Measurements from ENCODE around the gene C2CD4C. TPM values are rescaled to one million over a fixed set of nuclear protein-coding genes. Genes with fewer than 3 reads are reported as not detected.

C2CD4C gene
- total and polyA plus RNA-seq, 2 donors (not counting 3 experiments of a cell fraction or from before 2014, with no cell fraction given), result 0.25 to 0.38 TPM

GRCh38 chr19:438416-438958, 29.5 kb upstream of the C2CD4C start:
- H3K9me3 ChIP-seq (replicated peaks; ENCODE audit: control insufficient read depth, insufficient read depth, low read length), result no peaks in the 10 kb centered on the region
- ChIA-PET POLR2A (no interaction called here), CTCF (no interaction called here)
- no peaks in the 10 kb centered on the region for H3K27me3 ChIP-seq (ENCODE audit: control insufficient read depth in 2 of 2, insufficient read depth in 2 of 2, low read length in 2 of 2)
- H3K9ac ChIP-seq (replicated peaks; ENCODE audit: extremely low read depth, insufficient read depth, low read length), result no peak overlapping the region
- H3K4me2 ChIP-seq (ENCODE audit: insufficient read depth, low read length), result no peak overlapping the region
- H4K20me1 ChIP-seq (replicated peaks; ENCODE audit: control insufficient read depth, extremely low read depth, insufficient read depth, low read length), result no peaks in the 10 kb centered on the region
- no peaks in the 10 kb centered on the region for H3K4me1 ChIP-seq (ENCODE audit: control insufficient read depth, extremely low read depth, insufficient read depth, low read length)
- no peak for TF ChIP-seq JUN (IDR thresholded peaks at IDR 0.05; ENCODE audit: borderline replicate concordance, insufficient read depth, insufficient read length, low read depth)
- no peak for TF ChIP-seq POLR2AphosphoS5 (IDR thresholded peaks at IDR 0.05; ENCODE audit: insufficient read depth, low read depth, low read length)
- FAIRE-seq (no peak), DNase-seq (ENCODE audit: low read depth, low spot score) (no peak)
- dilution Hi-C loops (cut with MboI; ENCODE audit: extremely low pct_ligation_motif_present, low sequenced_read_pairs), result no loop called here
- no peaks in the 10 kb centered on the region for H3K9me1 ChIP-seq (replicated peaks; ENCODE audit: control insufficient read depth, extremely low read depth, insufficient read depth, low read length)
- no peak overlapping the region for H3K4me3 ChIP-seq (replicated peaks in 1 of 3; ENCODE audit: insufficient read depth in 1 of 3, low read depth in 1 of 3, low read length in 3 of 3)
- H2AFZ ChIP-seq (ENCODE audit: low read depth, low read length), result no peak overlapping the region
- intact Hi-C loops (cut with micrococcal nuclease), result no loop called here
- no TSS peak for BruUV-seq (replicated peaks)
- H3K79me2 ChIP-seq (ENCODE audit: control insufficient read depth, insufficient read depth, low read length), result no peaks in the 10 kb centered on the region
- no peak overlapping the region for H3K27ac ChIP-seq (ENCODE audit: insufficient read depth, low read depth, low read length)
- H3K36me3 ChIP-seq (ENCODE audit: control insufficient read depth in 2 of 2, extremely low read depth in 1 of 2, insufficient read depth in 2 of 2, low read length in 2 of 2), result no peaks in the 10 kb centered on the region

GRCh38 chr19:437041-437440, 28.1 kb upstream of the C2CD4C start:
- Histone ChIP-seq H3K27ac (ENCODE audit: insufficient read depth, low read depth, low read length) (no peak overlapping the region), H3K4me2 (ENCODE audit: insufficient read depth, low read length) (no peak overlapping the region), H3K4me1 (ENCODE audit: control insufficient read depth, extremely low read depth, insufficient read depth, low read length) (no peaks in the 10 kb centered on the region), H3K9me1 (replicated peaks; ENCODE audit: control insufficient read depth, extremely low read depth, insufficient read depth, low read length) (no peaks in the 10 kb centered on the region), H3K9ac (replicated peaks; ENCODE audit: extremely low read depth, insufficient read depth, low read length) (no peak overlapping the region), H3K79me2 (ENCODE audit: control insufficient read depth, insufficient read depth, low read length) (no peaks in the 10 kb centered on the region), H3K36me3 (ENCODE audit: control insufficient read depth in 2 of 2, extremely low read depth in 1 of 2, insufficient read depth in 2 of 2, low read length in 2 of 2) (no peaks in the 10 kb centered on the region), H3K27me3 (ENCODE audit: control insufficient read depth in 2 of 2, insufficient read depth in 2 of 2, low read length in 2 of 2) (no peaks in the 10 kb centered on the region), H2AFZ (ENCODE audit: low read depth, low read length) (no peak overlapping the region), H3K9me3 (replicated peaks; ENCODE audit: control insufficient read depth, insufficient read depth, low read length) (no peaks in the 10 kb centered on the region), H4K20me1 (replicated peaks; ENCODE audit: control insufficient read depth, extremely low read depth, insufficient read depth, low read length) (no peaks in the 10 kb centered on the region), H3K4me3 (replicated peaks in 1 of 3; ENCODE audit: insufficient read depth in 1 of 3, low read depth in 1 of 3, low read length in 3 of 3) (no peak overlapping the region)
- CTCF ChIA-PET, result no interaction called here
- TF ChIP-seq CTCF (IDR thresholded peaks at IDR 0.05; ENCODE audit: extremely low read depth in 1 of 2, insufficient read depth in 1 of 2, low read depth in 1 of 2, low read length in 2 of 2), result no peak
- no peak for TF ChIP-seq EZH2 (IDR thresholded peaks at IDR 0.05; ENCODE audit: borderline replicate concordance, low read depth, low read length, severe bottlenecking)
- TF ChIP-seq MYC (IDR thresholded peaks at IDR 0.05; ENCODE audit: low read depth, low read length), result no peak
- no peak for TF ChIP-seq FOS (IDR thresholded peaks at IDR 0.05; ENCODE audit: borderline replicate concordance, insufficient read depth, low read length)
- no peak for TF ChIP-seq JUN (IDR thresholded peaks at IDR 0.05; ENCODE audit: borderline replicate concordance, insufficient read depth, insufficient read length, low read depth)
- BruUV-seq (replicated peaks), result no TSS peak
- dilution Hi-C loops (cut with MboI; ENCODE audit: extremely low pct_ligation_motif_present, low sequenced_read_pairs) (no loop called here), intact Hi-C loops (cut with micrococcal nuclease) (no loop called here)
- no peak for FAIRE-seq
- DNase-seq (ENCODE audit: low read depth, low spot score), result no peak
- POLR2A ChIA-PET, result no interaction called here

All from endothelial cell of umbilical vein (primary cell).